Ovary (tissue), 3 donors: ENCODE results near the gene GHRL.

Source experiments
- CTCF ChIP-seq, 3 donors: fragments of 450-650 bp in 2 of 3; fragments of 200-600 bp in 1 of 3; IDR thresholded peaks; one replicate each; pipeline versions ENCODE4 v1.5.1 to v1.8.0; 2016 to 2022; ENCODE audit warnings: antibody characterized with exemption in 3 of 3, mild to moderate bottlenecking in 1 of 3
- EP300 ChIP-seq: sonication (generic); formaldehyde crosslinking; IDR thresholded peaks from one replicate; pipeline ENCODE4 v1.6.1; 2017; ENCODE audit warnings: antibody characterized with exemption
- donor health status: DM: no; HTN: no; CAD: no.

GRCh38 chr3:10251006-10251405 lies 41.7 kb downstream of the GHRL start:
- TF ChIP-seq EP300 (no peak), CTCF (IDR thresholded peaks at IDR 0.05) (no peak)
